HepG2 (cell line): ENCODE results near the gene LRRC43. TPM values are rescaled to one million over a fixed set of nuclear protein-coding genes. Genes with fewer than 3 reads are reported as not detected.

Source experiments
- AFF4 ChIP-seq: sonication (generic); formaldehyde crosslinking; IDR thresholded peaks from 2 replicates; pipeline ENCODE4 v1.4.0; 2020; ENCODE audit warnings: missing genetic modification reagents
- AGO2 ChIP-seq: fragments of 200-400 bp; formaldehyde crosslinking; optimal IDR thresholded peaks from 2 replicates; pipeline ENCODE3; 2017; ENCODE audit warnings: mild to moderate bottlenecking, low read depth, low read length, moderate library complexity
- ARID4A ChIP-seq: sonication (generic); formaldehyde crosslinking; IDR thresholded peaks from 2 replicates; pipeline ENCODE4 v1.5.0; 2020; ENCODE audit warnings: mild to moderate bottlenecking, missing genetic modification reagents, borderline replicate concordance
- ESRRA ChIP-seq: sonication (generic); formaldehyde crosslinking; IDR thresholded peaks from 2 replicates; pipeline ENCODE4 v1.5.1; 2020; ENCODE audit warnings: mild to moderate bottlenecking, low read depth, missing genetic modification reagents
- NFKBIZ ChIP-seq: IDR thresholded peaks from 2 replicates; pipeline ENCODE4 v1.6.1; 2018; ENCODE audit warnings: missing genetic modification reagents, missing compliant biosample characterization
- PHF20 ChIP-seq: sonication (generic); formaldehyde crosslinking; IDR thresholded peaks from 2 replicates; pipeline ENCODE4 v1.5.0; 2020; ENCODE audit warnings: mild to moderate bottlenecking, missing genetic modification reagents
- SAP130 ChIP-seq: IDR thresholded peaks from 2 replicates; pipeline ENCODE4 v1.6.1; 2016; ENCODE audit warnings: low read depth
- ZBTB33 ChIP-seq: sonication (generic); formaldehyde crosslinking; IDR thresholded peaks from 2 replicates; pipeline ENCODE4 v1.4.0; 2020; ENCODE audit warnings: missing genetic modification reagents
- ZBTB4 ChIP-seq: sonication (generic); formaldehyde crosslinking; IDR thresholded peaks from 2 replicates; pipeline ENCODE4 v1.4.0; 2020; ENCODE audit warnings: missing genetic modification reagents, mild to moderate bottlenecking, borderline replicate concordance
- ZBTB46 ChIP-seq: sonication (generic); formaldehyde crosslinking; IDR thresholded peaks from 2 replicates; pipeline ENCODE4 v1.4.0; 2020; ENCODE audit warnings: mild to moderate bottlenecking, missing genetic modification reagents, borderline replicate concordance
- ZNF451 ChIP-seq: sonication (generic); formaldehyde crosslinking; IDR thresholded peaks from 2 replicates; pipeline ENCODE4 v1.5.0; 2020; ENCODE audit warnings: mild to moderate bottlenecking, missing genetic modification reagents
- ZNF569 ChIP-seq: sonication (generic); formaldehyde crosslinking; IDR thresholded peaks from 2 replicates; pipeline ENCODE4 v1.5.0; 2020; ENCODE audit warnings: mild to moderate bottlenecking, missing genetic modification reagents, moderate library complexity, borderline replicate concordance
- polyA plus RNA-seq, 8 experiments: library from polyadenylated mRNA; depleted of rRNA in 3 of 8; stranded (reverse) in 7 of 8; unstranded in 1 of 8; fragments of >200 nt; fragmentation: Illumina TruSeq in 4 of 8; extraction: Trizol in 4 of 8; gene quantifications; 2 replicates each; pipeline versions ENCODE4 v1.2.1 to v1.2.3, GENCODE V29; 2011 to 2016; ENCODE audit warnings: low read depth in 4 of 8, missing spikeins in 1 of 8, mixed read lengths in 1 of 8; ENCODE audit not compliant: insufficient read depth in 1 of 8
- total RNA-seq, 5 experiments: library from RNA; depleted of rRNA; stranded (reverse); fragments of >200 nt; fragmentation: Illumina TruSeq; extraction: Trizol; gene quantifications; 2 replicates each; pipeline ENCODE4 v1.2.3, GENCODE V29; 2016; ENCODE audit warnings: low read depth in 1 of 5

Gene LRRC43
- total and polyA plus RNA-seq, 2 of the 13 experiments (the other 11 are each of a cell fraction or from before 2014, with no cell fraction given), result not detected

- TF ChIP-seq ZNF451 (peak; percentile 68; the same call in 1 of the 2 replicates), PHF20 (CRISPR knock-in tag) (no peak; the same call in 1 of the 2 replicates), ZBTB33 (CRISPR knock-in tag) (peak; percentile 53; the same call in 1 of the 2 replicates), AGO2 (peak; percentile 43), ARID4A (peak; percentile 85), NFKBIZ (CRISPR knock-in tag) (no peak), ESRRA (no peak), ZBTB4 (CRISPR knock-in tag) (no peak; the same call in 1 of the 2 replicates), AFF4 (CRISPR knock-in tag) (no peak), ZBTB46 (CRISPR knock-in tag) (no peak), ZNF569 (CRISPR knock-in tag) (no peak), SAP130 (CRISPR knock-in tag) (peak; percentile 60)
Observed at GRCh38 chr12:122226366-122227125, 43.6 kb downstream of the LRRC43 start (continued).
